NCI-H2227 (cell line): Measurements from ENCODE around the gene BCAS3.
"Not testable (repeated sequence)": the region's sequence is repeated elsewhere in the genome, so short reads cannot be mapped to it uniquely, and the experiment has no call there.

Experiments used
- DNase-seq: peaks from one replicate; lab custom pipeline; 2025; ENCODE audit not compliant: unreplicated experiment; lab: John Stamatoyannopoulos, UW

The BCAS3 gene

DNA sequence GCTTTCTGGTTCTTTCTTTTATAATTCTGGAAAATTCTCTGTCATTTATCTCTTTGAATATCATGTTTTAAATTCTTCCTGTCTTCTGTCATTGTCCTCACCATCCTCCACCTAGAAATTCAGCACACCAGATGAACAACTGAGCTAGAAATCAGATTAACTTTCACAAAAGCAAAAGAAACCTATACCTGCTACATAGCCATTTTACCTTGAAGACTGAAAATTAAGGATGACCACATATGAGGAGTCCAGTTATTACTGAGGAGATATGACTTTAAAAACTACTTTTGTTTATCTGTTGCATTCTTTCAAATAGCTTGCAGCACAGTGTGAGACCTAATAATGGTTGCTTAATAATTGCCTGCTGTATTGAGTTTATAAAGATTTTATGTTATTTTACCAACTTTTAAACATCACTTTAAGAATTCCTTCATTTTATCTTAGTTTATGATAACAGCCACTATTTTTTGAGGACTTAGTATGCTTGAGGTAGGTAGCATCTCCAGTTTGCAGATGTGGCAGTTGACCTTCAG lies 104.3 kb downstream of the BCAS3 start:
- DNase-seq: no peak

DNA sequence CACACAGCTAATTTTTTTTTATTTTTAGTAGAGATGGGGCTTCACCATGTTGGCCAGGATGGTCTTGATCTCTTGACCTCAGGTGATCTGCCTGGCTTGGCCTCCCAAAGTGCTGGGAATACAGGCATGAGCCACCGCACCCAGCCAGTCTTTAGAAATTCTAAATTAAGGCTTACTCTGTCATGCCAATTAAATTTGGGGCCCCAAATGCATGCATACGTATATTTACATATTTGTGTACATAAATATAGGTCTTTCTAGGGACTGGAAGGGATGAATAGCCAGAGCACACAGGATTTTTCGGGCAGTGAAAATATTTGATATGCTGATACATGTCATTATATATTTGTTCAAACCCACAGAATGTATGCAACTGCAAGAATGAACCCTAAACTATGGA lies 105.1 kb downstream of the BCAS3 start:
- no peak for DNase-seq

DNA sequence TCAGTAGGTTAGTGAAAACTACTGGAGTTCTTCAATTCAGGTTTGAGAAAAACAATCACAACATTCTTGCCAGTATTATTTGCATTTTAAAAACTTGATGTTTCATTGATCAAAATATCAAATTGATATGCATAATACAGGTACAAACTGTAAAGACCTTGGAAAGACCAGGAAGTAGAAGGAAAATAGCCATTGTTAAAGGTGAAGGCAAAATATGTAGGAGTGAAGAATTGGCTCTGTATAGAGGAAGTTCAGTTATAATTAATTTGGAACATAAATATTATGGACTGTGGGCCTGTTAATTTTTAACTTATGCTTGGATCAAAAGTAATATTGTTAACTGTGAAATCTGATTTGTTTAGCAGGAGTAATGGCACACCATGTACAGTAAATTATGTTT lies 112.6 kb downstream of the BCAS3 start:
- no peak for DNase-seq

DNA sequence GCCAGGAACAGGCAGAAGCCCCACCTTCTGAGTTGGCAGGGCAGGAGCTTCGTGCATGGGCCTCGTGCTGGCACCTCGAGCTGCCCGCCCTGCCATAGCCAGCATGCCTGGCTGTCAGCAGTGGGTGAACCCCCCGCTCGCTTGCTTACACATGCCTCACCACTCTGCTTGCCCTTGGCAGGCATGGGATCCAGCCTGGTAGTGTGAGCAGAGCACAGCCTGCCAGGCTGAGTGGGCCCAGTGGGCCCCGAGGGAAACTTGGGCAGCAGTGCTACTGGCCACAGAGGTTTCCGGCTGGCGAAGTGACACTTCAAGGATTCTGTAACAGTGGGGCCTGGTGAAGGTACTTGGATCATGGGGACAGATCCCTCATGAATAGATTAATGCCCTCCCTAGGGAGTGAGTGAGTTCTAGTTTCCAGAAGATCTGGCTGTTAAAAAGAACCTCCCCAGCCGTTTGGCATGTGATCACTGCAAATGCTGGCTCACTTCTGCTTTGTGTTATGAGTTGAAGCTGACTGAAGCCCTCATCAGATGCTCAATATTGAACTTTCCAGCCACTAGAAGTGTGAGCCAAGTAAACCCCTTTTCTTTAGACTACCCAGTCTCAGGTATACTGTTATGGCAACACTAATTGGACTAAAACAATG lies 114.7 kb downstream of the BCAS3 start:
- DNase-seq: no peak

DNA sequence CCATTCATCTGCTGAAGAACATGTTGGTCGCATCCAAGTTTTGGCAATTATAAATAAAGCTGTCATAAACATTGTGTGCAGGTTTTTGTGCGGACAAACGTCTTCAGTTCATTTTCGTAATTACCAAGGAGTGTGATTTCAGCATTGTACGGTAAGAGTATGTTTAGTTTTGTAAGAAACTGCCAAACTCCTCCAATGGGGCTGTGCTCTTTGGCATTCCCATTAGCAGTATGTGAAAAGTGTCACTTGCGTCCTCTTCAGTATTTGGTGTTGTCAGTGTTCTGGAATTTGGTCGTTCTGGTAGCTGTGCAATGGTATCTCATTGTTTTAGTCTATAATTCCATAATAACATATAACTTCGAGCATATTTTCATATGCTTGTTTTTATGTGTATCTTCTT lies 120.9 kb downstream of the BCAS3 start:
- no peak for DNase-seq

DNA sequence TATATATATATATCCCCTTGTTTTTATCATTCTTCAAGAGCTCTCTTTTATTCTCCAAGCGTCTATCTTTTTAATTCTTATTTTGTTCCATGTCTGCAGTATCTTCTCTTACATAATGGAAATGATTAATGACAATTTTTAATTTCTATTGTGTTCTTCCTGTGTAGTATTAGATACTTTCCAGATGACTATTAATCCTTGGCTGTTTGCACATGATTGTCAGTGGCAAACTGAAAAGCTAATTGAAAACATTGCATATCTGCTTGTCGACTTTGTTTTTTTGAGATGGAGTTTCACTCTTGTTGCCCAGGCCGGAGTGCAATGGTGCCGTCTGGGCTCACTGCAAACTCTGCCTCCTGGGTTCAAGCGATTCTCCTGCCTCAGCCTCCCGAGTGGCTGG lies 124.7 kb downstream of the BCAS3 start:
- no peak for DNase-seq

DNA sequence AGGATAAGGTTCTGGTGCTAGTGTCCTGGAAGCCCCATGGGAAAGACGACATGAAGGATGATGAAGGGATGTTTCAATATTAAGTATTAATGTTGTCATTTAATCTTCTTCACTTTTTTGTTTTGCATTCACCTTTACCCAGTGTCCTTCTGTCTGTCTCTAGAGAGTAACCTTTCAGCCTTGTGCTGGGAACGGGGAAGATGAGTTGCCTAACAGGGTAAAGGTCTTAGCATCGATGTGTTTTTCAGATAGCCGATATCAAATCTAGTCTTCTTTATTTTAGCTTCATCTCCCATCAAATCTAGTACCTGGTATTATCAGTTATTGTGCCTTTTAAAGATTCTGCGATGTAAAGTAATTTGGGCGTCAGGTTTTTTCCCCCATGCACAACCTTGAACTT lies 125.4 kb downstream of the BCAS3 start:
- DNase-seq: no peak

DNA sequence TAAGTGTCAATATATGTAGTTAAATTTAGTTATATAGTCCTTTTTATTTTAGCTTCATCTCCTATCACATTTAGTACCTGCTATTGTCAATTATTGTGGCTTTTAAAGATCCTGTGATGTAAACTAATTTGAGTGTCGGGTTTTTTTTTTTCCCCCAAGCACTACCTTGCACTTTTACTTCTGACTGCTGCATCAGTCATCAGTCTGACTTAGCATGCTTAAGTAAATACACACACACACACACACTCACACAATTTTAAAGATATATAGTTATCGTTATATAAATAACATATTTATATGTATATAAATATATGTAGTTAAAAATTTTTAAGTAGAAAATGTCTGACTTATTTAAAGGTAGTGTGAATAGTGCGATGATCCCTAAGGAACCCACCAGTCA lies 127.2 kb downstream of the BCAS3 start:
- no peak for DNase-seq

DNA sequence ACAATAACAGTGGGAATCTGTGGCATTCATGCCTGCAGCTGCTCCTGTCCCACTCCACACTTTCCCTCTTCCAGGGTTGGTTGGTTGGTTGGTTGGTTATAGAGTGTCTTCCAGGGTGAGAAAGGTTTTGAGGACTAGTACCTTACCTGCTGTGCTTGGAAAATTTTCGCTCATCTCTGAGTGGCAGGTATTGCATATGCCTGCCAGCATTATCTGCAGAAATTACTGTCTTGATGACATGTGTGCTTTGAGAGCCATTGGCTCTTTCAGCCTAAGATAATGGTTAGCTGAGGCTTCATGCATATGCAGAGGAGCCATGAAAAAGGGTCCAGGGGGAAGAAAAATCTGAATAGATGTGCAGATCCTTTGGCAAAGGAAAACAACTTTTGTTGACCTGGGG lies 131.8 kb downstream of the BCAS3 start:
- DNase-seq: no peak

DNA sequence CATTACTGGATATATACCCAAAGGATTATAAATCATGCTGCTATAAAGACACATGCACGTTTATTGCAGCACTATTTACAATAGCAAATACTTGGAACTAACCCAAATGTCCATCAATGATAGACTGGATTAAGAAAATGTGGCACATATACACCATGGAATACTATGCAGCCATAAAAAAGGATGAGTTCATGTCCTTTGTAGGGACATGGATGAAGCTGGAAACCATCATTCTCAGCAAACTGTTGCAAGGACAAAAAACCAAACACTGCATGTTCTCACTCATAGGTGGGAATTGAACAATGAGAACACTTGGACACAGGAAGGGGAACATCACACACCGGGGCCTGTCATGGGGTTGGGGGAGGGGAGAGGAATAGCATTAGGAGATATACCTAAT lies 137.3 kb downstream of the BCAS3 start:
- DNase-seq: not testable (repeated sequence)

DNA sequence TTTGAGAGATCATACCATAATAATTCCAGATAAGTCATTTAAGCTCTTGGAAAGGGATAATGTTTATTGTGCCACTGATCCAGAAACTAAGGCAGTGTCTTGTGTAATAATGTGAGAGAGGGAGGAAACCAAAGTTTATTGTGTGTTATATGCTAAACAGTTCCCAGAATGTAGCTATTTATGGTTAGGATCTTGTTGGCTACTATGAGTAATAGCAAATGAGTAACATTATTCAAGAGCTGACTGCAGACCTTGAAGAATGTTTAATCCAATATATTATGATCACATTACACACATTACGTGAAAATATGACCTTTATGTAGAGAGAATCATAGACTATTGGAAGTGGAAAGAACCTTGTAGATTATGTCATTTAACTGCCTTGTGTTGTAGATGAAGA lies 139.5 kb downstream of the BCAS3 start:
- no peak for DNase-seq

DNA sequence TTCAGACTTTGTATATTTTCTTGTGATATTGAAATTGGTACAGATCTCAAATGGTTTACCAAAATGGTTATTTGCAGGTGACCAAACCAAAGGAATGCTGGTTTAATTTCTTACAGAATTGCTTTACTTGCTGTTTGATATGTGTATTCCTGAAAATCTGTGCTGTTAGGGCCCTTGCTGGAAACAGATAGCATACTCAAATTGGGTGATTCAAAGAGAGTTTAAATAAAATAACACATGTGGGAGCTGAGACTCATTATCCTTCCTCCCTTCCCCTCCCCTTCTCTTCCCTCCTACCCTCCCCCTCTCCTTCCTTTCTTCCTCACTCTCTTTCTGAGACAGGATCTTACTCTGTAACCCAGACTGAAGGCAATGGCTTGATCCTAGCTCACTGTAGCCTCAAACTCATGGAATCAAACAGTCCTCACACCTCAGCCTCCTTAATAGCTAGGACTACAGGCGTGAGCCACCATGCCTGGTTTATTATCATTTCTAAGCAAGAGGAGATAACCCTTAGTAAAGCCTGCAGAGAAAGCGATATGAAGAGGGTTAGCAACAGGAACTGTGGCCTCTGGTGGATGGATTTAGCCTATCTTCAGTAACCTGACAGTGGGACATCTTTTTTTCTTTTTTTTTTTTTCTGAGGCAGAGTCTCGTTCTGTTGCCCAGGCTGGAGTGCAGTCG lies 141.9 kb downstream of the BCAS3 start:
- DNase-seq: no peak

DNA sequence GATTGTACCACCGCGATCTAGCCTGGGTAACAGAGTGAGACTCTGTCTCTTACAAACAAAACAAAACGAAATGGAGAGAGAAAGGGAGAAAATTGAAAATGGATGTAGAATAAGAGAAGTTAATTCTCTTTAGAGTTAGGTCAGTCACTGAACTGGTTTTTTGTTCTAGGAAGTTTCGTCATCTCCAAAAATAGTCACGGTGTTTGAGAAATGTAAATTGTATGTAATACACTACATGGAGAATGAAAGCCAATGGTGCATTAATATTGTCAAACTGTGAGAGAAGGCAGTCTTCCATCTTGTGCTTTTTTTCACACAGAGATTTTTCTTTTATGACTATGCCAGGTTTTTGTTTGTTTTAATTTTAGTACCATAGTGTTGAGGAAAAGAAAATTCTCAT lies 145.9 kb downstream of the BCAS3 start:
- DNase-seq: no peak

DNA sequence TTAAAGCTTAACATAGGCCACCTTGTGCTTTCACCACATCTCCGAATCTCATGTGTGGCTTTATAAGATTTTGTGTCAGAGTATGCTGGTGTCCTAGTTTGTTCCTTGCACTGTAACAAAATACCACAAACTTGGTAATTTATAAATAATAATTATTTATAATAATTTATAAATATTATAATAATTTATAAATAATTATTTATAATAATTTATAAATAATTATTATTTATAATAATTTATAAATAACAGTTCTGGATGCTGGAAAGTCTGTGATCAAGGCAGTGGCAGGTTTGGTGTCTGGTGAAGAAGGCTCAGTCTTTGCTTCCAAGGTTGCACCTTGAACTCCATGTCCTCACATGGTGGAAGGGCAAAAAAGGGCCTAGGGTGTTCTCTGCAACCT lies 147.7 kb downstream of the BCAS3 start:
- no peak for DNase-seq

DNA sequence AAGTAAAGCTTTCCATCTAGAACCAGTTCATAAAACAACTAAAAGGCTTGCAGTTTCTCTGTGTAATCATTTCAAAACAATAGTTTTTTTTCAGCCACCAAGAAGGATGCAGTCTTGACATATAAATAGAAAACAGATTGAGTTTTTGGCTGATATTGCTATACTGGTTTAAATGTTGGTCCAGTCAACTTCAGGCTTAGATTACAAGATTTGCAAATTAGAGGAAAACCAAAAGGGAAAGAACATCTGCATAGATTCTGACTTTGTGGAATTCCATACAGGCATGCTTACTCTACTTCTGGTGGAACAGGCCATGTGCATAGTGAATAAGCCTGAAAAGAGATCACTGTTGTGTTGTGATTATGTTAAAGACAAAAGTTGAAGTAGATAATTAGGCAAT lies 150.3 kb downstream of the BCAS3 start:
- DNase-seq: no peak

DNA sequence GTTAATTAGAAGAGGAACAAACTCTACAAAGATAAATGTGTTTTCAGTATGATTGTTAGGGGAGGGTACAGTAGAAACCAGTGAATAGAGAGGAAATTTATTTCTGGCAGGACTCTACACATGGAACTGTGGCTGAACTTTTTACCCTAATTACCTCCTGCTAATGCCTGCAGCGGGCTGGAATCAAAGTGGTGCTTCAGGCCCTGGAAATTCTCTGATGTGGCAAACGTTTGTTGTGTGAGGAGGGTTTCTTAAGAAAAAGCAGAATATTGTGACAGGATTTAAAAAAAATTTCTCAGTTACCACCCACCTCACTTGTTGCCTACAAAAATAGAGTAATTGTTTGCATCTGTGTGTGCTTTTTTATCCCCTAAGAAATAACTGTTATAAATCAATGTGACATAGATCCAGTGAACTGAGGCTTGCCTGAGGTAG lies 154.5 kb downstream of the BCAS3 start:
- DNase-seq: peak; percentile 24

DNA sequence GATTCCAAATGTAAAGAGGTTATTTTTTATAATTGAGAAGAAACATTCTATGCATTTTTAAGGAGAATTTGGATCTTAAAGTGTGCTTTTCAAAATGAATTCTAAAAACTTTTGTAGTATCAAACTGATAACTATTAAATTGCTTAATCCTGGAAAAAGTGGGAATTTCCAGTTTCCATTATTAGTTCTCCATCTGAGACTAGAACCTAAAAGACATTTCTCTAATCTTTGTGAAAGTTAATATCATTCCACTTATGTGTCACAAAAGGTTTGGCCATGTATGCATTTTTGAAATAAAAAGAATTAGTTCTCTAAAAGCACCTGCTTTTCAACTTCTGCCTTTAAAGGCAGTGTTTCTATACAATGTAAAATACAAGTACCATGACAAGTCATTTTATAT lies 155.0 kb downstream of the BCAS3 start:
- no peak for DNase-seq

DNA sequence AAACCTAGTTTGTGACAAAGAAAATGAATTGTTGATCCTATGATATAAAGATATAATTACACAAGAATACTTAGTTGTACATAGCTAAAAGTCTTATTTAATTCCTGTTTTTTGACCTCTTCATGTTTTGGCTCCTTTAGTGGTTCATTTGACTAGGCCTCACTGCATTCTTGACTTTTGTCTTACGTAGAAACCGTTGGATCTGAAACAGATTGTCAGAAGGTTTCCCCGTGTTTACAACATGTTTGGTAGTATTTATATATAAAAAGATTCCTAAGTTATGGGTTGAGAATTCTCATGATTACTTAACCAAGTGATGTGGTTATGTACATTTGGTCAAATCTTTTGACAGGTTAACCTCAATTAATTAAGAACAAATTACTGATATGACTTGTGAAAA lies 162.8 kb downstream of the BCAS3 start:
- no peak for DNase-seq

DNA sequence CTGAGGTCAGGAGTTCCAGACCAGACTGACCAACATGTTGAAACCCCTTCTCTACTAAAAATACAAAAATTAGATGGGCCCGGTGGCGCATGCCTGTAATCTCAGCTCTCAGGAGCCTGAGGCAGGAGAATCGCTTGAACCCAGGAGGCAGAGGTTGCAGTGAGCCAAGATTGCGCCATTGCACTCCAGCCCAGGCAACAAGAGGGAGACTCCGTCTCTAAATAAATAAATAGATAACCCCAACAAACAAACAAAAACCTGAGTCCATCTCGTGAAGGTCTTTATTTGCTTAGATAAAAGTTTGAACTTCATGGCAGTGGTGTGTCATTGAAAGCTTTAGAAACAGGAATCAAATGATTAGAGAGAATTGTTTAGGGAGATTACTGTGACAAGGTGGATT lies 167.4 kb downstream of the BCAS3 start:
- DNase-seq: no peak

DNA sequence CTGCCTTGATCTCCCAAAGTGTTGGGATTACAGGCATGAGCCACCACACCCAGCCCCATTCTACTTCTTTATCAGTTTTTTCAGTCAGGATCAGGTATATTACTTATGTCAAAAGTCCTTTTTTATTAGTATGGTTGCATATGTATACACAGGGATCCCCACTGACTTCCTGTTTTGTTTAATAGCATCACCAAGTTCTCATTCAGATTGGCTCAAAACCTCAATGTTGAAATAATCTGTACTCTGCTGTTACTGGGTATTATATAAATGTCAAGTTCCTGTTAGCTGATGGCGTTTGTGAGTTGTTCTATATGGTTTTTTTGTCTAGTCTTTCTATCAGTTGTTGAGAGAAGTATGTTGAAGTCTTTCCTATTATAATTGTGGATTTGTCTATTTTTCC lies 168.5 kb downstream of the BCAS3 start:
- DNase-seq: no peak

DNA sequence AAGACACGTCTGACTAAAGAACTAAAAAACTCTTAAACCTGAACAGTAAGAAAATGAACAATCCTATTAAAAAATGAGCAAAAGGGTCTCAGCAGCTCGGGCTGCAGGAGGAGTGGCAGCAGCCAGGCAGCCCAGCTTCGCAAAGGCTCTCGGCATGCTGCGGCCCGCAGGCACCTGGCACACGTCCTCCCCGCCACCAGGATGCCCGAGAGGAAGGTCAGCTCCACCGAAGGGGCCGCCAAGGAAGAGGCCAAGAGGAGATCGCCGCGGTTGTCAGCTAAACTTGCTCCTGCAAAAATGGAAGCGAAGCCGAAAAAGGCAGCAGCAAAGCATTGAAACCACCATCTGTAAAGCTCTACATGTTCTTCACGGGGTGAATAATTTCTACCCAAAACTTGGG lies 173.5 kb downstream of the BCAS3 start:
- DNase-seq: peak; percentile 42

DNA sequence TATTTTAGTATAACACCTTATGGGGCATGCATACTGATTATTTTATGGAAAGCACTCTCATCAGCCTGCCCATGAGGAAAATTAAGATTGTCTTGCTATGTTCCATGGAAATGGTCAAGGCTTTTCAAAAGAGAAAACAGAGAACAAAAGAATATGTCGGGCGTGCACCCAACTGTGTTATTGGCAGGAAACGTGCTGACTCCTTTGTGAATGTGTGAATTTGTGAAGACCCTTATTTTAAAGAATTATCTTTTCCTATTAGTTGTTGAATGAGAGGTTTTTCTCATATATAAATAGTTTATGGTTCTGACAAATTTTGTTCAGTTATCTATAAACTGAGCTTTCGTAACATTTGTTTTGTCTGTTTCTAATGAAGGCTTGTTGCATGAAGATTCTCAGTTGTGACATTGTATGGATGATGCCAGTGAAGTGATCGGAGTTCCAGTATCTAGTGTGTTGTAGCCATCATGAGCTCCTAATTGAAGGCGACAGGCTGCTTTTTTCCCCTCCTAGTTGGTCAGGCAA lies 180.0 kb downstream of the BCAS3 start:
- DNase-seq: no peak

DNA sequence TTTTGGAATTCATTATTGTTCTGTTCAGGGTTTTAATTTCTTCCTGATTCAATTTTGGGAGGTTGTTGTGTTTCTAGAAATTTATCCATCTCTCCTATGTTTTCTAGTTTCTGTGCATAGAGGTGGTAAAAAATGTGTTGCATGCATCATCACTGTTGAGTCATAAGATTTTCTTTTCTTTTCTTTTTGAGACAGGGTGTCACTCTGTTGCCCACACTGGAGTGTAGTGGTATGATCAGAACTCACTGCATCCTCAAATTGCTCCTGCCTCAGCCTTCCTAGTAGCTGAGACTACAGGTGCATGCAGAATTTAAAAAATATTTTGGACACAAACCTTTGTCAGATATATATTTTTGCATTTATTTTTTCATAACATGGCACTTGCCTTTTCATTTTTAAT lies 184.8 kb downstream of the BCAS3 start:
- no peak for DNase-seq
